Neural cell (in vitro differentiated cells): ENCODE measurements around the gene CNOT6. TPM values are rescaled to one million over a fixed set of nuclear protein-coding genes. Genes with fewer than 3 reads are reported as not detected.

Experiments
- H2AFZ ChIP-seq: fragments of 200-600, 300-800 bp; sonication (generic), shearing (Covaris generic); 2 replicates; pipeline ENCODE4 v1.6.0; 2014; ENCODE audit warnings: low read depth, mild to moderate bottlenecking, antibody characterized with exemption, low read length, moderate library complexity
- H3F3A ChIP-seq: fragments of 200-600 bp; shearing (Covaris generic); 2 replicates; pipeline ENCODE4 v1.6.1; 2016; ENCODE audit warnings: mild to moderate bottlenecking, moderate library complexity, mixed read lengths, antibody characterized with exemption, low read length; ENCODE audit not compliant: insufficient read depth, poor library complexity, severe bottlenecking
- H3K27ac ChIP-seq: fragments of 200-600, 300-800 bp; sonication (generic), shearing (Covaris generic); 2 replicates; pipeline ENCODE4 v1.5.1; 2014; ENCODE audit warnings: mild to moderate bottlenecking, low read length, moderate library complexity
- H3K27me3 ChIP-seq: fragments of 300-800, 200-600 bp; sonication (generic), shearing (Covaris generic); 2 replicates; pipeline ENCODE4 v1.6.0; 2014; ENCODE audit warnings: mild to moderate bottlenecking, low read depth, low read length, moderate library complexity; ENCODE audit not compliant: insufficient read depth
- H3K36me3 ChIP-seq: fragments of 300-800, 200-600 bp; sonication (generic), shearing (Covaris generic); 2 replicates; pipeline ENCODE4 v1.5.1; 2014; ENCODE audit warnings: mild to moderate bottlenecking, antibody characterized with exemption, low read length, moderate library complexity; ENCODE audit not compliant: insufficient read depth
- H3K4me2 ChIP-seq: fragments of 300-800, 200-600 bp; sonication (generic), shearing (Covaris generic); 2 replicates; pipeline ENCODE4 v1.6.0; 2014; ENCODE audit warnings: mild to moderate bottlenecking, low read length
- H3K4me3 ChIP-seq: fragments of 300-800, 200-600 bp; sonication (generic), shearing (Covaris generic); 2 replicates; pipeline ENCODE4 v1.5.1; 2014; ENCODE audit warnings: mild to moderate bottlenecking, low read length, moderate library complexity
- H3K79me2 ChIP-seq: fragments of 200-600 bp; shearing (Covaris generic); replicated peaks from 2 replicates; pipeline ENCODE4 v1.6.0; 2014; ENCODE audit warnings: mild to moderate bottlenecking, low read length, moderate library complexity; ENCODE audit not compliant: insufficient read depth
- H3K9ac ChIP-seq: fragments of 300-800, 200-600 bp; sonication (generic), shearing (Covaris generic); 2 replicates; pipeline ENCODE4 v1.6.1; 2016; ENCODE audit warnings: mild to moderate bottlenecking, low read length, mixed read lengths
- H3K9me2 ChIP-seq: fragments of 200-600 bp; shearing (Covaris generic); 2 replicates; pipeline ENCODE4 v1.6.1; 2016; ENCODE audit warnings: mild to moderate bottlenecking, low read length, mixed read lengths; ENCODE audit not compliant: insufficient read depth
- H3K9me3 ChIP-seq: fragments of 200-600, 300-800 bp; sonication (generic), shearing (Covaris generic); 2 replicates; pipeline ENCODE4 v1.6.1; 2016; ENCODE audit warnings: mild to moderate bottlenecking, mixed run types, low read length, moderate library complexity, mixed read lengths
- H4K20me1 ChIP-seq: fragments of 200-600 bp; shearing (Covaris generic); 2 replicates; pipeline ENCODE4 v1.6.1; 2016; ENCODE audit warnings: mild to moderate bottlenecking, mixed run types; ENCODE audit not compliant: insufficient read depth
- CTCF ChIP-seq: fragments of 450-650 bp; IDR thresholded peaks from 2 replicates; pipeline ENCODE4 v1.5.1; 2014; ENCODE audit warnings: antibody characterized with exemption, mild to moderate bottlenecking, moderate library complexity; ENCODE audit not compliant: poor library complexity, severe bottlenecking
- EP300 ChIP-seq: fragments of 450-650 bp; conservative IDR thresholded peaks from 2 replicates; pipeline ENCODE4 v1.6.1; 2014; ENCODE audit warnings: antibody characterized with exemption, mild to moderate bottlenecking, moderate library complexity; ENCODE audit not compliant: poor library complexity, severe bottlenecking
- EZH2 ChIP-seq: fragments of 200-600, 300-800 bp; shearing (Covaris generic), sonication (generic); IDR thresholded peaks from 2 replicates; pipeline ENCODE4 v1.6.1; 2014; ENCODE audit warnings: antibody characterized with exemption, low read length, borderline replicate concordance, mild to moderate bottlenecking; ENCODE audit not compliant: insufficient read depth, poor library complexity, severe bottlenecking
- MXI1 ChIP-seq: fragments of 450-650 bp; conservative IDR thresholded peaks from 2 replicates; pipeline ENCODE4 v1.6.1; 2014; ENCODE audit warnings: antibody characterized with exemption, mild to moderate bottlenecking; ENCODE audit not compliant: poor library complexity, severe bottlenecking
- POLR2AphosphoS5 ChIP-seq: IDR thresholded peaks from 2 replicates; pipeline ENCODE4 v1.6.1; 2012
- RAD21 ChIP-seq: fragments of 450-650 bp; conservative IDR thresholded peaks from 2 replicates; pipeline ENCODE4 v1.6.1; 2014; ENCODE audit warnings: antibody characterized with exemption, mild to moderate bottlenecking, moderate library complexity
- REST ChIP-seq: IDR thresholded peaks from 2 replicates; pipeline ENCODE4 v1.6.1; 2012; ENCODE audit warnings: borderline replicate concordance
- SMC3 ChIP-seq: fragments of 450-650 bp; conservative IDR thresholded peaks from 2 replicates; pipeline ENCODE4 v1.6.1; 2014; ENCODE audit warnings: antibody characterized with exemption, mild to moderate bottlenecking, moderate library complexity; ENCODE audit not compliant: poor library complexity
- TAF1 ChIP-seq: IDR thresholded peaks from 2 replicates; pipeline ENCODE4 v1.6.1; 2012; ENCODE audit warnings: low read depth
- polyA plus RNA-seq: library from polyadenylated mRNA; depleted of rRNA; stranded (reverse); fragments of >200 nt; gene quantifications from 2 replicates; pipeline ENCODE4 v1.2.3, GENCODE V29; 2014

CNOT6 gene
- polyA plus RNA-seq, 1 donor from 2014 or later = 43.0 TPM

GRCh38 chr5:180568914-180569313 is 74.7 kb downstream of the CNOT6 start:
- TF ChIP-seq EZH2 (no peak), CTCF (no peak), EP300 (no peak), MXI1 (no peak), TAF1 (no peak), RAD21 (no peak), REST (no peak), SMC3 (no peak)
- H3K9me3 ChIP-seq = no peaks in the 10 kb centered on the region
- H3K79me2 ChIP-seq = no peaks in the 10 kb centered on the region
- H3K4me2 ChIP-seq = no peak overlapping the region
- H3F3A ChIP-seq = no peaks in the 10 kb centered on the region
- no peaks in the 10 kb centered on the region for H3K9me2 ChIP-seq
- no peak overlapping the region for H3K4me3 ChIP-seq
- H3K27ac ChIP-seq = no peak overlapping the region
- H3K9ac ChIP-seq = no peak overlapping the region
- H2AFZ ChIP-seq = no peak overlapping the region
- no peaks in the 10 kb centered on the region for H4K20me1 ChIP-seq
- peaks cover 22% of the 10 kb centered on the region for H3K36me3 ChIP-seq
- no peaks in the 10 kb centered on the region for H3K27me3 ChIP-seq

- H3K4me3 ChIP-seq = no peak overlapping the region
- H3K36me3 ChIP-seq = peaks cover 8% of the 10 kb centered on the region
Measured at GRCh38 chr5:180575571-180575970, 81.4 kb downstream of the CNOT6 start.

More at GRCh38 chr5:180575571-180575970, 81.4 kb downstream of the CNOT6 start:
- no peaks in the 10 kb centered on the region for H3K27me3 ChIP-seq
- no peaks in the 10 kb centered on the region for H3F3A ChIP-seq
- no peaks in the 10 kb centered on the region for H3K79me2 ChIP-seq
- H3K27ac ChIP-seq = no peak overlapping the region
- no peaks in the 10 kb centered on the region for H4K20me1 ChIP-seq
- no peaks in the 10 kb centered on the region for H3K9me2 ChIP-seq
- no peak overlapping the region for H3K9ac ChIP-seq
- H3K9me3 ChIP-seq = no peaks in the 10 kb centered on the region
- no peak overlapping the region for H2AFZ ChIP-seq
- TF ChIP-seq RAD21 (no peak), MXI1 (no peak), SMC3 (no peak), CTCF (no peak), EP300 (no peak), REST (no peak), TAF1 (no peak), EZH2 (no peak), POLR2AphosphoS5 (no peak)
- no peak overlapping the region for H3K4me2 ChIP-seq
